Right lobe of liver (tissue), 6 donors: ENCODE results near the gene YPEL3. TPM values are rescaled to one million over a fixed set of nuclear protein-coding genes. Genes with fewer than 3 reads are reported as not detected.

ENCODE experiments used
- ATAC-seq, 4 donors: fragments of 200-7000 bp; cut with Tn5 transposase; one replicate each; pipeline ENCODE4 v1.9.1; 2020; ENCODE audit warnings: mild to moderate bottlenecking in 4 of 4, moderate library complexity in 4 of 4
- DNase-seq, 3 donors: peaks; one replicate each; pipeline ENCODE4 v3.0.0-alpha.2; 2020
- H3K27ac ChIP-seq, 3 donors: fragments of 200-600 bp; one replicate each; pipeline ENCODE4 v1.8.0; 2022
- H3K27me3 ChIP-seq, 2 donors: fragments of 200-600 bp; one replicate each; pipeline ENCODE4 v1.8.0; 2022
- H3K36me3 ChIP-seq, 4 donors: fragments of 200-600 bp; sonication (generic) in 1 of 4; one replicate each; pipeline versions ENCODE4 v1.5.1 to v1.8.0; 2017 to 2022; ENCODE audit warnings: control low read depth in 1 of 4
- H3K4me1 ChIP-seq, 4 donors: fragments of 200-600 bp; sonication (generic) in 1 of 4; one replicate each; pipeline versions ENCODE4 v1.5.1 to v1.8.0; 2017 to 2022; ENCODE audit warnings: control low read depth in 1 of 4
- H3K4me3 ChIP-seq, 3 donors: fragments of 200-600 bp; one replicate each; pipeline ENCODE4 v1.8.0; 2022
- H3K9me3 ChIP-seq, 4 donors: fragments of 200-600 bp; sonication (generic) in 1 of 4; one replicate each; pipeline versions ENCODE4 v1.5.1 to v1.8.0; 2017 to 2022; ENCODE audit warnings: control low read depth in 1 of 4
- POLR2A ChIP-seq: fragments of 450-650 bp; IDR thresholded peaks from one replicate; pipeline ENCODE4 v1.6.1; 2017; ENCODE audit warnings: antibody characterized with exemption, mild to moderate bottlenecking
- WGBS: methylation state at CpG from one replicate; pipeline ENCODE4 v1.1.6; 2018; ENCODE audit warnings: low coverage, low lambda C conversion rate; ENCODE audit not compliant: insufficient coverage; ENCODE audit errors: missing lambda C conversion rate; 5-methylcytosine and 5-hydroxymethylcytosine counted together
- intact Hi-C, 2 donors: fragments of 100-400 bp; cut with DNase I; formaldehyde crosslinking; loops; one replicate each; pipeline versions ENCODE4 v1.11.2 to v1.14.1; 2022
- total RNA-seq, 6 experiments: library from RNA; depleted of rRNA in 2 of 6; stranded (reverse); fragments of >200 nt in 2 of 6; fragmentation: NEBNext Ultra II Directional in 3 of 6; extraction: Animal tissue kit (Norgen Biotek cat#: 25700) in 3 of 6; gene quantifications; one replicate each; pipeline versions ENCODE4 v1.1.0 to v1.2.4, GENCODE V29; 2016 to 2023
- TF ChIP-seq, protein P1 (sequence below), 4 donors: fragments of 200-600 bp in 3 of 4; fragments of 450-650 bp in 1 of 4; IDR thresholded peaks; one replicate each; pipeline versions ENCODE4 v1.5.1 to v1.8.0; 2016 to 2022; ENCODE audit warnings: antibody characterized with exemption in 4 of 4, mild to moderate bottlenecking in 2 of 4
- donor health status: DM: no; HTN: yes; CAD: no.
- donor health status: DM: no; HTN: no; CAD: no.
- donor health status: DM: no; HTN: no; CAD: no.
- donor health status: DM: no; HTN: yes; CAD: no.
- donor health status: DM: no; HTN: yes; CAD: no.

Gene YPEL3
- total RNA-seq, 6 experiments from 2014 or later = 13.5 to 46.5 (median 21.9) TPM

DNA sequence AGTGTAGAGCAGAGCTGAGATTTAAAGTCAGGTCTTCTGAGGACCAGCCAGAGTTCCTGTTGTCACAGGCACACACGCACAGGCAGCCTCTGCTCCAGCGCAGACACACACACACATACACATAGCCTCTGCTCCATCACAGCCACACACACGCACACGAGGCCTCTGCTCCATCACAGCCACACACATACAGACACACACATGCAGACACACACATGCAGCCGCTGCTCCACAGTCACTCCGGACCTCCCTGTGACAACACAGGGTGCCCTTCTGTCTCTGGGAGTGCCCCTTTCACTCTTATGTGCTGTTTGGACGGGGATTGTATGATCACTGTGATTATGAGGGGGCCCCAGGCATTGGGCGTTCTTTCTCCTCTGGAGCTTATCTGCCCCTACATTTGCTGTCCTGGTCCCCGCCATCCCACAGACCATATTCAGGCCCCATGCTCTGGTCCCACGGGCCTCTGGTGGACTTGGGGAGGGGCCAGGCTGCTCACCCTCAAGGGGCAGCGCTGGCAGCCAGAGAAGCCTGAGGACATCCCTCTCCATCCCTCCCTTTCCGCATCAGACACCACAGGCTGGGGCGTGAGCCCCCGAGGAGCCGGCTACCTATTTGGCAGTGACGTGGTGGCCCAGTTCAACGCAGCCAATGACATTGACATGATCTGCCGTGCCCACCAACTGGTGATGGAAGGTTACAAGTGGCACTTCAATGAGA, 11.8 kb downstream of the YPEL3 start:
- Histone ChIP-seq H3K27ac (no peak overlapping the region), H3K4me1 (peaks cover 0 to 8% (median 3%) of the 10 kb centered on the region in 4 donors), H3K4me3 (no peak overlapping the region), H3K27me3 (no peaks in the 10 kb centered on the region), H3K9me3 (no peaks in the 10 kb centered on the region), H3K36me3 (peaks cover 0 to 59% (median 12%) of the 10 kb centered on the region in 4 donors)
- no peak for TF ChIP-seq POLR2A
- TF ChIP-seq, protein P1, sequence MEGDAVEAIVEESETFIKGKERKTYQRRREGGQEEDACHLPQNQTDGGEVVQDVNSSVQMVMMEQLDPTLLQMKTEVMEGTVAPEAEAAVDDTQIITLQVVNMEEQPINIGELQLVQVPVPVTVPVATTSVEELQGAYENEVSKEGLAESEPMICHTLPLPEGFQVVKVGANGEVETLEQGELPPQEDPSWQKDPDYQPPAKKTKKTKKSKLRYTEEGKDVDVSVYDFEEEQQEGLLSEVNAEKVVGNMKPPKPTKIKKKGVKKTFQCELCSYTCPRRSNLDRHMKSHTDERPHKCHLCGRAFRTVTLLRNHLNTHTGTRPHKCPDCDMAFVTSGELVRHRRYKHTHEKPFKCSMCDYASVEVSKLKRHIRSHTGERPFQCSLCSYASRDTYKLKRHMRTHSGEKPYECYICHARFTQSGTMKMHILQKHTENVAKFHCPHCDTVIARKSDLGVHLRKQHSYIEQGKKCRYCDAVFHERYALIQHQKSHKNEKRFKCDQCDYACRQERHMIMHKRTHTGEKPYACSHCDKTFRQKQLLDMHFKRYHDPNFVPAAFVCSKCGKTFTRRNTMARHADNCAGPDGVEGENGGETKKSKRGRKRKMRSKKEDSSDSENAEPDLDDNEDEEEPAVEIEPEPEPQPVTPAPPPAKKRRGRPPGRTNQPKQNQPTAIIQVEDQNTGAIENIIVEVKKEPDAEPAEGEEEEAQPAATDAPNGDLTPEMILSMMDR (IDR thresholded peaks at IDR 0.05) = no peak
- intact Hi-C loops = no loop called here
- ATAC-seq (no peak), DNase-seq (no peak)
- WGBS = 33% methylated on average over 3 of the region's 18 CpGs

DNA sequence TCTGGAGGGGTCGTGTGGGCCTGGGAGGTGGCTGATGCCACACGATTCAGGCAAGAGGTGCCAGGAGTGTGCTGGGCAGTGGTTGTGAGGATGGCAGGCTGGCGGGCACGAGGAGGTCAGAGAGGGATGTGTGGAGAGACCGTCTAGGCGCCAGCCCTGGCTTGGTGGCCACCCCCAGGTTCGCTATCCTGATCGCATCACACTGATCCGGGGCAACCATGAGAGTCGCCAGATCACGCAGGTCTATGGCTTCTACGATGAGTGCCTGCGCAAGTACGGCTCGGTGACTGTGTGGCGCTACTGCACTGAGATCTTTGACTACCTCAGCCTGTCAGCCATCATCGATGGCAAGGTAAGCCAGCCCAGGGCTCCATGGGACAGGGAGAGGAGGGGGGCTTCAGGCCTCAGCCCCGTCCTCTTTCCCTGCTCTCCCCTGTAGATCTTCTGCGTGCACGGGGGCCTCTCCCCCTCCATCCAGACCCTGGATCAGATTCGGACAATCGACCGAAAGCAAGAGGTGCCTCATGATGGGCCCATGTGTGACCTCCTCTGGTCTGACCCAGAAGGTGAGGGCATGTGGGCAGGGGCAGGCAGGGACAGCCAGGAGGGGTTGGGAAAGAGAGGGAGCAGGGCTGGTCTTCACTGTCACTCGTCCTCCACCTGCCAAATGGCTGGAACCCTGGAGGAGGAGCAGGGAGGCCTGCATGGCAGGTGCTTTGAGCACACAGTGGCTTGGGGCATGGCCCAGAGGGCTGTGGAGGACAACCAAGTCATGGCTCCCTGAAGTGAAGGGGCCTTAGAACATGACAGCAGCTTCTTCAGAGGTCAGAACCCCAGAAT, 12.6 kb downstream of the YPEL3 start:
- Histone ChIP-seq H3K9me3 (no peaks in the 10 kb centered on the region), H3K4me1 (peaks cover 0 to 8% (median 3%) of the 10 kb centered on the region in 4 donors), H3K36me3 (peaks cover 0 to 65% (median 16%) of the 10 kb centered on the region in 4 donors), H3K27ac (no peak overlapping the region), H3K27me3 (no peaks in the 10 kb centered on the region), H3K4me3 (no peak overlapping the region)
- DNase-seq (no peak), ATAC-seq (peak in 1 of 4 donors; percentile 9)
- no peak for TF ChIP-seq POLR2A
- TF ChIP-seq, protein P1 (IDR thresholded peaks at IDR 0.05) = no peak
- 33% methylated on average over 1 of the region's 24 CpGs for WGBS
- intact Hi-C loops = no loop called here

DNA sequence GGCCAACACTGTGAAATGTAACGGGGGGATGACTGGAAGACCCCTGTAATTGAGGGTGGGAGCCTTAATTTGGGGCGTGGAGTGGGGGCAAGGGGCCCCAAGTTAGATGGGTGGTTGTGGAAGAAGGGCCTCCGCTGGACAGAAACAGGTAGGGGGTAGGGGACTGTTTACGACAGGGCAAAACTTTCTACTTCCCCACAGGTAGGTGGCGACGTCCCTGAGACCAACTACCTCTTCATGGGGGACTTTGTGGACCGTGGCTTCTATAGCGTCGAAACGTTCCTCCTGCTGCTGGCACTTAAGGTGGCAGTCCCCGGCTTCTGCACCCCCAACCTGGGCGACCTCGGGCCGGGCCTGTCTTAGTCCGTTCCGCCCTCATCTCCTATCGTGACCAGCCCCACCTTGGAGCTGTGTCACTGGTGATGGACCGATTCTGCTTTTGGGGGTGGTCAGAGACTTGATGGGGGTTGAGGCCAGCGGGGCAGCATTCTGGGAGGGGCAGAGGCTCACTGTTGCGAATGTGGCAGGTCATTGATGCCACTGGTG, 13.4 kb downstream of the YPEL3 start:
- Histone ChIP-seq H3K36me3 (peaks cover 0 to 65% (median 20%) of the 10 kb centered on the region in 4 donors), H3K27ac (no peak overlapping the region), H3K9me3 (no peaks in the 10 kb centered on the region), H3K4me3 (no peak overlapping the region), H3K27me3 (no peaks in the 10 kb centered on the region), H3K4me1 (peaks cover 0 to 9% (median 3%) of the 10 kb centered on the region in 4 donors)
- 84% methylated on average over 14 of the region's 20 CpGs for WGBS
- intact Hi-C loops = no loop called here
- TF ChIP-seq, protein P1 (IDR thresholded peaks at IDR 0.05) = no peak
- TF ChIP-seq POLR2A = no peak
- ATAC-seq (no peak), DNase-seq (no peak)

- H3K36me3 ChIP-seq = peaks cover 0 to 52% (median 20%) of the 10 kb centered on the region in 4 donors
- intact Hi-C loops = no loop called here
- TF ChIP-seq POLR2A = no peak
Measured at GRCh38 chr16:30079480-30079879, 16.5 kb downstream of the YPEL3 start.

More at GRCh38 chr16:30079480-30079879, 16.5 kb downstream of the YPEL3 start:
- H3K27ac ChIP-seq = no peak overlapping the region
- no peaks in the 10 kb centered on the region for H3K27me3 ChIP-seq
- H3K4me3 ChIP-seq = no peak overlapping the region
- H3K9me3 ChIP-seq = no peaks in the 10 kb centered on the region
- WGBS = 88% methylated on average over 2 of the region's 7 CpGs
- no peak for ATAC-seq
- no peak for DNase-seq
- H3K4me1 ChIP-seq = peaks cover 0 to 26% (median 12%) of the 10 kb centered on the region in 4 donors
